ENCODE measurements around the gene FAM20A. TPM values are rescaled to one million over a fixed set of nuclear protein-coding genes. Genes with fewer than 3 reads are reported as not detected.

The FAM20A gene
- total RNA-seq, 4 donors from 2014 or later: 0.80 to 3.1 (median 1.4) TPM

GRCh38 chr17:68542698-68543463 lies 58.3 kb downstream of the FAM20A start:
- ATAC-seq (no peak), DNase-seq (no peak)
- in situ Hi-C loops (cut with MboI; ENCODE audit: low sequenced_read_pairs in 4 of 4): loop anchor here in 3 of 4 donors (10.0 to 25.0 kb wide), 3 partner anchors 212 to 694 kb away; partner anchors contain the start of gene ABCA10 (in 2 of the 3)
- peaks cover 0 to 30% of the 10 kb centered on the region in 2 donors for H3K36me3 ChIP-seq
- H3K4me3 ChIP-seq: no peak overlapping the region
- intact Hi-C loops (cut with DNase I; ENCODE audit: low total_unique reads): loop anchor here (5.0 kb wide), 1 partner anchor 69 kb away; no protein-coding TSS in a partner anchor
- H3K9me3 ChIP-seq: no peaks in the 10 kb centered on the region
- H3K4me1 ChIP-seq: peaks cover 3 to 13% of the 10 kb centered on the region in 2 donors
- TF ChIP-seq CTCF (IDR thresholded peaks at IDR 0.05 in 4 of 5, conservative IDR thresholded peaks at IDR 0.05 in 1 of 5) (no peak), POLR2A (IDR thresholded peaks at IDR 0.05) (no peak)
- H3K27ac ChIP-seq: no peak overlapping the region
- H3K27me3 ChIP-seq: no peaks in the 10 kb centered on the region

- in situ Hi-C loops (cut with MboI; ENCODE audit: low sequenced_read_pairs in 4 of 4) (loop anchor here in 3 of 4 donors (10.0 to 25.0 kb wide), 3 partner anchors 213 to 695 kb away; partner anchors contain the start of gene ABCA10 (in 2 of the 3)), intact Hi-C loops (cut with DNase I; ENCODE audit: low total_unique reads) (loop anchor here (5.0 kb wide), 1 partner anchor 70 kb away; no protein-coding TSS in a partner anchor)
- H3K27me3 ChIP-seq: no peaks in the 10 kb centered on the region
- no peak overlapping the region for H3K4me3 ChIP-seq
- ATAC-seq: no peak
- no peak overlapping the region for H3K27ac ChIP-seq
- peaks cover 13 to 23% of the 10 kb centered on the region in 2 donors for H3K4me1 ChIP-seq
- H3K36me3 ChIP-seq: peaks cover 0 to 41% of the 10 kb centered on the region in 2 donors
- no peak for DNase-seq
- no peaks in the 10 kb centered on the region for H3K9me3 ChIP-seq
- TF ChIP-seq CTCF (IDR thresholded peaks at IDR 0.05 in 4 of 5, conservative IDR thresholded peaks at IDR 0.05 in 1 of 5): no peak
- no peak for TF ChIP-seq POLR2A (IDR thresholded peaks at IDR 0.05)
Measured at GRCh38 chr17:68541816-68542215, 59.4 kb downstream of the FAM20A start.

- Histone ChIP-seq H3K4me1 (peaks cover 13 to 23% of the 10 kb centered on the region in 2 donors), H3K4me3 (no peak overlapping the region), H3K27me3 (no peaks in the 10 kb centered on the region), H3K36me3 (peaks cover 0 to 46% of the 10 kb centered on the region in 2 donors), H3K9me3 (no peaks in the 10 kb centered on the region), H3K27ac (no peak overlapping the region)
- TF ChIP-seq CTCF (IDR thresholded peaks at IDR 0.05 in 4 of 5, conservative IDR thresholded peaks at IDR 0.05 in 1 of 5): no peak
- no peak for TF ChIP-seq POLR2A (IDR thresholded peaks at IDR 0.05)
- intact Hi-C loops (cut with DNase I; ENCODE audit: low total_unique reads): loop anchor here (5.0 kb wide), 1 partner anchor 71 kb away; no protein-coding TSS in a partner anchor
- no peak for DNase-seq
- ATAC-seq: no peak
- in situ Hi-C loops (cut with MboI; ENCODE audit: low sequenced_read_pairs in 4 of 4): loop anchor here in 3 of 4 donors (10.0 to 25.0 kb wide), 3 partner anchors 214 to 696 kb away; partner anchors contain the start of gene ABCA10 (in 2 of the 3)
Measured at GRCh38 chr17:68540981-68541380, 60.2 kb downstream of the FAM20A start.

GRCh38 chr17:68539548-68540467 lies 61.4 kb downstream of the FAM20A start:
- intact Hi-C loops (cut with DNase I; ENCODE audit: low total_unique reads): loop anchor here (5.0 kb wide), 2 partner anchors 72 to 217 kb away; no protein-coding TSS in a partner anchor
- H3K4me1 ChIP-seq: peaks cover 18 to 23% of the 10 kb centered on the region in 2 donors
- H3K4me3 ChIP-seq: no peak overlapping the region
- ATAC-seq (no peak), DNase-seq (no peak)
- no peak for TF ChIP-seq POLR2A (IDR thresholded peaks at IDR 0.05)
- no peak for TF ChIP-seq CTCF (IDR thresholded peaks at IDR 0.05 in 4 of 5, conservative IDR thresholded peaks at IDR 0.05 in 1 of 5)
- peak overlapping the region in 1 of 4 donors; percentile 31 for H3K27ac ChIP-seq
- H3K9me3 ChIP-seq: no peaks in the 10 kb centered on the region
- in situ Hi-C loops (cut with MboI; ENCODE audit: low sequenced_read_pairs in 4 of 4): loop anchor here (10.0 to 25.0 kb wide), 4 partner anchors 75 to 697 kb away; partner anchors contain the start of gene ABCA10 (in 2 of the 4)
- peaks cover 0 to 49% of the 10 kb centered on the region in 2 donors for H3K36me3 ChIP-seq
- H3K27me3 ChIP-seq: no peaks in the 10 kb centered on the region

Data from gastrocnemius medialis (tissue), 4 donors.